ENCODE measurements around the gene SLC24A3. TPM values are rescaled to one million over a fixed set of nuclear protein-coding genes. Genes with fewer than 3 reads are reported as not detected.

SLC24A3 gene
- total and polyA plus RNA-seq, 2 donors from 2014 or later: 0.86 to 5.2 TPM

DNA sequence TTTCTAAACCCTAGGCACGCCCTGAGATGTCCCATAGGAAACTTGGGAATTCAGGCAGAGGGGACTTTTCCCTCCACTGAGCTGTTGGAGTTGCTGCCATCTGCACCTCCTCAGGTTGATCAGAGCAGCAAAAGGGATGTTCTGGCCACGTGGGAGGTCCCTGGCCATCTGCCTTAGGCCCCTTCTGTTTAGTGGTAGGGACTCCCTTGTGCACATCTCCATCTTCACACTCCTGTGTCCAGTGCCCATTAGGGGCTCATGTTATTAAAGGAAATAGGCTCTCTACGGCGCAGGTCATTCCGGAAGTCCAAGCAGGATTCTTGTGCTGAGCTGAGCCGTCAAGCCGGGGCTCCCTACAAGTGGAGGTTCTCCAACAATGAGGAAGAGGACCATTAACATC is 307.8 kb downstream of the SLC24A3 start:
- intact Hi-C loops (cut with DNase I): no loop called here
- no peak for FAIRE-seq

DNA sequence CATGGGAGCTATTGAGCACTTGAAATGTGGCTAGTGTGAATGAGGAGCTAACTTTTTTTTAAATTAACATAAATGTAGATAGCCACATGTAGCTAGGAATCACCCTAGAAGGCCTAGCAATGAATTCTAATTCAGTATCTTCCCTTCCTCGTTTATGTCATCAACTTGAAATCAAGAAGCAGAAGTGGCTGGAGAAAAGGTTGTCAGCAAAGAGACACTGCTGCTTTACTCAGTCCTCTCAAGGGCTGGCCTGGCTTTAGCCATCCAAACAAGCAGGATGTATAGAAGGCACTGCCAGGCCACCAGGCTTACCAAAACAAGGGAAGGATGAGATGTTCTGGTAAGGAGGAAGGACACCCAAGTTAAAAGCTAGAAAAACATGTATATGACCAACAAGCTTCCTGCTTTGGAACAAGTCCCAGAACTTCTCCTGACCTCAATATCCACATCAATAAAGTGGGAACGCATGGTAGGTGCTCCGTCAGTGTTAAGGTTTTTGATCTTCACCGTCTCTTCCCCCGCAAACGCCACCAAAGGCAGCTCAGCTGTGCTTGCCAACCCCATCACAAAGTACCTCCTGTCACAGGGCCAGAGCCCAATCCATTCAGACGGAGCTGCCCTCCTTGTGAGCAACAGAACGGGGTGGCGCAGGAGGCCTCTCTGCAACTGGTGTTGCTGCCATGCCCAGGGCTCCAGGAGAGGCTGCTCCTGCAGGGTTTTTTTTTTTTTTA is 309.8 kb downstream of the SLC24A3 start:
- intact Hi-C loops (cut with DNase I): no loop called here
- no peak for FAIRE-seq
- H3K27ac ChIP-seq (ENCODE audit: low read depth in 2 of 2, low read length in 2 of 2): no peak overlapping the region

More for the DNA sequence above, 307.8 kb downstream of the SLC24A3 start:
- TF ChIP-seq, protein P1, sequence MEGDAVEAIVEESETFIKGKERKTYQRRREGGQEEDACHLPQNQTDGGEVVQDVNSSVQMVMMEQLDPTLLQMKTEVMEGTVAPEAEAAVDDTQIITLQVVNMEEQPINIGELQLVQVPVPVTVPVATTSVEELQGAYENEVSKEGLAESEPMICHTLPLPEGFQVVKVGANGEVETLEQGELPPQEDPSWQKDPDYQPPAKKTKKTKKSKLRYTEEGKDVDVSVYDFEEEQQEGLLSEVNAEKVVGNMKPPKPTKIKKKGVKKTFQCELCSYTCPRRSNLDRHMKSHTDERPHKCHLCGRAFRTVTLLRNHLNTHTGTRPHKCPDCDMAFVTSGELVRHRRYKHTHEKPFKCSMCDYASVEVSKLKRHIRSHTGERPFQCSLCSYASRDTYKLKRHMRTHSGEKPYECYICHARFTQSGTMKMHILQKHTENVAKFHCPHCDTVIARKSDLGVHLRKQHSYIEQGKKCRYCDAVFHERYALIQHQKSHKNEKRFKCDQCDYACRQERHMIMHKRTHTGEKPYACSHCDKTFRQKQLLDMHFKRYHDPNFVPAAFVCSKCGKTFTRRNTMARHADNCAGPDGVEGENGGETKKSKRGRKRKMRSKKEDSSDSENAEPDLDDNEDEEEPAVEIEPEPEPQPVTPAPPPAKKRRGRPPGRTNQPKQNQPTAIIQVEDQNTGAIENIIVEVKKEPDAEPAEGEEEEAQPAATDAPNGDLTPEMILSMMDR (IDR thresholded peaks at IDR 0.05; ENCODE audit: borderline replicate concordance, extremely low read depth, insufficient read depth): no peak
- H3K4me1 ChIP-seq (ENCODE audit: control insufficient read depth in 2 of 3, insufficient read depth in 2 of 3, low read depth in 1 of 3, low read length in 3 of 3): no peaks in the 10 kb centered on the region
- no peak overlapping the region for H3K4me3 ChIP-seq (ENCODE audit: low read length in 3 of 3)
- no peak overlapping the region for H3K9ac ChIP-seq (ENCODE audit: low read length in 3 of 3)
- no peaks in the 10 kb centered on the region for H3K27me3 ChIP-seq (ENCODE audit: control insufficient read depth, insufficient read depth, low read length)
- no peaks in the 10 kb centered on the region for H3K9me3 ChIP-seq (ENCODE audit: control insufficient read depth in 2 of 3, insufficient read depth in 1 of 3, low read length in 3 of 3)
- H3K27ac ChIP-seq (ENCODE audit: low read depth in 2 of 2, low read length in 2 of 2): no peak overlapping the region
- no peak for DNase-seq
- no peaks in the 10 kb centered on the region for H3K36me3 ChIP-seq (ENCODE audit: control insufficient read depth in 2 of 3, insufficient read depth in 3 of 3, low read length in 3 of 3)

DNA sequence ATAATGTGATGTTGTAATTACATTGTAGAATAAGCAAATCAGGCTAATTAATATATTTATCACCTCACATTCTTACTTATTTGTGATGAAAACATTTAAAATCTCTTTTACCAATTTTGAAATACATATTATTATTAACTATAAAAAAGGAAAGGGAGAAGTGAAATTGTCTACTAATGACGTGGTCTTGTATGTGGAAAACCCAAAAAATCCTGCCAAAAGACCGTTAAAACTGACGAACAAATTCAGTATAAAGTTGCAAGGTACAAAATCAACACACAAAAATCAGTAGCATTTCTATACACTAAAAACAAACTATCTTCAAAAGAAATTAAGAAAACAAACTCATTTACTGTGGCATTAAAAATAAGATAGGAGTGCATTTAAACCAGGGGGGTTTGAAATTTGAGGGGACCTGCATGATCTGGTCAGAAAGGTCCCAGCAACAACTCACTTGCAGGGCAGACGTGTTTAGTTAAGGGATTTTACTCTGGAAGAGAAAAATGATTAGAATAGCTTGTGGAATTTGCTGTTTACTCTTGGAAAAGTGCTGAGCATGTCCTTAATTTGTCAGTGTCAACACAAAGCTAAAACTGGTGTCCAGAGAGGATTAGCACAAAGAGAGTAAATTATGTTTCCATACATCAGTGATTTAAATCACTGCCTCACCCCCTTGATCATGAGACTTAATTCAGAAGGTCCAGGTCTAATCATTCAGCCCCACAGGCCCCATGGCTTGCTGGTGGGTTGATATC is 310.6 kb downstream of the SLC24A3 start:
- H3K27me3 ChIP-seq (ENCODE audit: control insufficient read depth, insufficient read depth, low read length): no peaks in the 10 kb centered on the region
- no peak overlapping the region for H3K9ac ChIP-seq (ENCODE audit: low read length in 3 of 3)
- no peak overlapping the region for H3K4me3 ChIP-seq (ENCODE audit: low read length in 3 of 3)
- no peaks in the 10 kb centered on the region for H3K9me3 ChIP-seq (ENCODE audit: control insufficient read depth in 2 of 3, insufficient read depth in 1 of 3, low read length in 3 of 3)
- TF ChIP-seq, protein P1 (IDR thresholded peaks at IDR 0.05; ENCODE audit: borderline replicate concordance, extremely low read depth, insufficient read depth): no peak
- DNase-seq (peak in 1 of 5 donors; percentile 9), FAIRE-seq (no peak)
- no peak overlapping the region for H3K27ac ChIP-seq (ENCODE audit: low read depth in 2 of 2, low read length in 2 of 2)
- no peaks in the 10 kb centered on the region for H3K36me3 ChIP-seq (ENCODE audit: control insufficient read depth in 2 of 3, insufficient read depth in 3 of 3, low read length in 3 of 3)
- intact Hi-C loops (cut with DNase I): no loop called here
- no peaks in the 10 kb centered on the region for H3K4me1 ChIP-seq (ENCODE audit: control insufficient read depth in 2 of 3, insufficient read depth in 2 of 3, low read depth in 1 of 3, low read length in 3 of 3)

More for the DNA sequence above, 309.8 kb downstream of the SLC24A3 start:
- H3K36me3 ChIP-seq (ENCODE audit: control insufficient read depth in 2 of 3, insufficient read depth in 3 of 3, low read length in 3 of 3): no peaks in the 10 kb centered on the region
- no peaks in the 10 kb centered on the region for H3K4me1 ChIP-seq (ENCODE audit: control insufficient read depth in 2 of 3, insufficient read depth in 2 of 3, low read depth in 1 of 3, low read length in 3 of 3)
- no peak for DNase-seq
- H3K9me3 ChIP-seq (ENCODE audit: control insufficient read depth in 2 of 3, insufficient read depth in 1 of 3, low read length in 3 of 3): no peaks in the 10 kb centered on the region
- TF ChIP-seq, protein P1 (IDR thresholded peaks at IDR 0.05; ENCODE audit: borderline replicate concordance, extremely low read depth, insufficient read depth): no peak
- H3K4me3 ChIP-seq (ENCODE audit: low read length in 3 of 3): no peak overlapping the region
- no peak overlapping the region for H3K9ac ChIP-seq (ENCODE audit: low read length in 3 of 3)
- no peaks in the 10 kb centered on the region for H3K27me3 ChIP-seq (ENCODE audit: control insufficient read depth, insufficient read depth, low read length)

All from kidney (tissue), 14 donors.